Naive thymus-derived CD8-positive, alpha-beta T cell (primary cell): ENCODE measurements around the gene TDP1. TPM values are rescaled to one million over a fixed set of nuclear protein-coding genes. Genes with fewer than 3 reads are reported as not detected.
A peak's percentile ranks its signal among the peaks of the same experiment; 100 is the strongest.

Experiments used
- ATAC-seq, 2 donors: fragments of 150-1000 bp; cut with Tn5 transposase in 1 of 2; sonication (Bioruptor Pico), chemical (Tn5 transposase) in 1 of 2; 1 replicate in 1 of 2; 2 replicates in 1 of 2; pipeline ENCODE4 v1.10.0; 2021; ENCODE audit warnings: mild to moderate bottlenecking in 2 of 2, moderate library complexity in 2 of 2
- POLR2A ChIA-PET: fragments of 350-600 bp; sonication (Branson Sonifier 250); formaldehyde crosslinking; loops from one replicate; lab custom pipeline; 2021; ENCODE audit warnings: antibody characterized with exemption; lab: Charles Lee
- DNase-seq, 10 donors: peaks; one replicate each; pipeline versions ENCODE4 v3.0.0 to v3.0.0-alpha.2; 2020 to 2022
- H3K27ac Mint-ChIP-seq, 10 donors: one replicate each; pipeline ENCODE4 v1.8.0; 2020 to 2022; ENCODE audit warnings: mild to moderate bottlenecking in 10 of 10, mixed read lengths in 10 of 10, moderate library complexity in 4 of 10, inconsistent platforms in 1 of 10
- H3K27me3 Mint-ChIP-seq, 5 donors: one replicate each; pipeline ENCODE4 v1.8.0; 2021 to 2022; ENCODE audit warnings: mixed read lengths in 5 of 5
- H3K36me3 Mint-ChIP-seq, 3 donors: one replicate each; pipeline ENCODE4 v1.8.0; 2020 to 2022; ENCODE audit warnings: mixed read lengths in 3 of 3, mild to moderate bottlenecking in 2 of 3, inconsistent platforms in 1 of 3
- H3K4me1 Mint-ChIP-seq, 4 donors: one replicate each; pipeline ENCODE4 v1.8.0; 2021 to 2022; ENCODE audit warnings: mixed read lengths in 4 of 4
- H3K4me3 Mint-ChIP-seq, 10 donors: one replicate each; pipeline ENCODE4 v1.8.0; 2020 to 2022; ENCODE audit warnings: mild to moderate bottlenecking in 10 of 10, mixed read lengths in 10 of 10, moderate library complexity in 6 of 10, inconsistent platforms in 1 of 10
- H3K9me3 Mint-ChIP-seq, 9 donors: one replicate each; pipeline ENCODE4 v1.8.0; 2020 to 2022; ENCODE audit warnings: mixed read lengths in 9 of 9, mild to moderate bottlenecking in 3 of 9, inconsistent platforms in 1 of 9, moderate library complexity in 1 of 9
- polyA plus RNA-seq, 3 donors: library from polyadenylated mRNA; unstranded; fragments of 300-500 nt; fragmentation: Illumina TruSeq; gene quantifications; one replicate each; pipeline ENCODE4 v1.2.3, GENCODE V29; 2021
- total RNA-seq, 8 experiments: library from RNA in 2 of 8; stranded (reverse) in 2 of 8; gene quantifications; one replicate each; pipeline ENCODE4 v1.2.3 and lab custom pipeline; 2021 to 2026

Gene TDP1
- total and polyA plus RNA-seq, 5 experiments from 2014 or later, result 36.7 to 54.5 (median 46.4) TPM

DNA sequence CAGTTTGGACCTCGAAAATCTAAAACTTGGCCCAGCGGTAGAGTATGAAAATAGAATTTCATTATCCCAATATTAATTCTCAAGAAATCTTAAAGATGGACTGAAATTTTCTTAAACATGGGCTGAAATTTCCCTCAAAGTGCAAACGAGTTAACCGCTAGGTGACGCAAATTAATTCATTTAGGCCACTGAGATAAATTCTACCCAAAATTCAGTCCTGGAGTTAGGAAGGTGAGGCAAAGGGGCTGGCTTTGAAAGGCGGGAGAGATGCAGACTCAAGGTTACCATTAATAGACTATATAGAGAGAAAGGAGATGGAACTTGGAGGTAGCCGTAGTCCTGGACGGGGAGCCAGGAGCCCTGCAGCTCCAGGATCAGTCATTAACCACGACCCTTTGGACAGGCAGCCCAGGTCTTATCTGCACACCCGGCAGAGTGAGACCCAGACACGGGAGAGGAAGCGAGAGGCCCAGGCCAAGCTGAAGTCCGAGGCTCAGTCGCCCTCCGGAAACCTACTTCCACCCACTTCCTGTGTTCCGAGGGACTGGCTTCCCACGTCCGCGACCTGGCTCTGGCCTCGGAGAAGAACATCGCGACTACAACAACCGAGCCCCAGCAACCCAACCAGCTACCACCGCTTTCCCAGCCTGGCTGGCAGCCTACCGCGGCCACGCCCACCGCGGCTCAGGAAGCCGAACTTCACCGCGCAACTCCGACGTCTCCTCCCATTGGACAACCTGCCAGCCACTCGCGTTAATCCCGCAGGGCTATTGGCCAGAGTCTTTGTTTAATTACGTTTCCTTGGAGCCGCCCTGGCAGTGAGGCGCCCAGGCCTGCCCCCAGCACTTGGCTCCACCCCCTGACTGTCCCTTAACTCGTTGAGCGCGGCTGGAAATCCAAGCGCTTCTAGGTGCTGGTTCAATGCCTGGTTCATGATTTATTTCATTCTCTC is 1.4 kb upstream of the TDP1 start, which contains the start of gene EFCAB11:
Gene EFCAB11, minus strand, starts transcription at position 661 of the 952 bp plus-strand sequence. Its CDS starts 70 bp downstream, at position 591.
- H3K4me3 Mint-ChIP-seq, result peak within 1 kb of the TSS; percentile 81 to 98 (median 96)
- H3K27me3 Mint-ChIP-seq, result no peaks in the 10 kb centered on the region
- H3K9me3 Mint-ChIP-seq, result no peaks in the 10 kb centered on the region
- peak; percentile 85 to 98 (median 95) for DNase-seq
- peaks cover 14 to 47% (median 41%) of the 10 kb centered on the region in 4 donors for H3K4me1 Mint-ChIP-seq
- POLR2A ChIA-PET, result interaction anchor here (0.5 to 1.3 kb wide), 5 partner anchors 9 to 302 kb away, joined by 3 to 5 read pairs (median 3); partner anchors contain the start of gene PSMC1
- peaks cover 0 to 16% (median 6%) of the 10 kb centered on the region in 3 donors for H3K36me3 Mint-ChIP-seq
- peak; percentile 82 for ATAC-seq
- peak within 1 kb of the TSS; percentile 92 to 99 (median 94) for H3K27ac Mint-ChIP-seq

DNA sequence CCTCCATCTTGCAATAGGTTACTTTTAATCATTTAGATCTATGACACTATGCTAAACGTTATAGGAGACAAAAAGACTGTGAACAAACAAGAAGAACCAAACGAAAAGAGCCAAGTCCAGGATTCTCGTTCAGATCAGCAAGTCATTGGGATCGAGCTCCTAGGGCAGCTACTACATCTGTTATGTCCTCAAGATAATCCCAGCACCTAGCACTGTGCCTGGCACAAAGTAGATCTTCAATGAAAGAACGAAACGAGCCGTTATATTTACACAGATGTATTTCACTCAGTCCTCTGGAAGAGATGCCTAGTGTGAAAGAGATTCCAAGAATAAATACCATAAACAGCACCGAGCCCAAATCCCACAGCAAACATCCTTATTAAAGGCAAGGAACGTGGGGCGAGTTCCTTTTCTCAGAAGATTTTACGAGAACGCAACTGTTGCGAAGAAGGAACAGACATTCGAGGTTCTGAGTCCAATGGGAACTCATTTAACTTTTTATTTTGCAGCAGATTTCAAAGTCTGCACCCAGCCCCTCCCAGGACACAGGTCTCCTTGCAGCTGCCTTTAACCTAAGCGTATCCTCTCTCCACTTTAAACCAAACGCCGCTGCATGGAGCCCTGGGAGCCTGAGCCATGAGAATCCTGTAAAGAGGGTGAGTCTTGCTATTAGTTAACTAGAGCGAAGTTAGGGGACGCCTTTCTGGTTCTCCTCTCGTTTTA is 544 bp upstream of the TDP1 start:
- POLR2A ChIA-PET, result interaction anchor here (0.5 to 1.7 kb wide), 6 partner anchors 11 to 301 kb away, joined by 3 to 6 read pairs (median 4); partner anchors contain the start of gene PSMC1
- DNase-seq (peak in 1 of 10 donors; percentile 7), ATAC-seq (peak; percentile 6 to 21)
- peaks cover 14 to 55% (median 48%) of the 10 kb centered on the region in 4 donors for H3K4me1 Mint-ChIP-seq
- H3K36me3 Mint-ChIP-seq, result peaks cover 0 to 13% (median 4%) of the 10 kb centered on the region in 3 donors
- H3K4me3 Mint-ChIP-seq, result peak overlapping the region; percentile 81 to 98 (median 96)
- H3K27ac Mint-ChIP-seq, result peak overlapping the region; percentile 92 to 99 (median 94)
- H3K27me3 Mint-ChIP-seq, result no peaks in the 10 kb centered on the region
- H3K9me3 Mint-ChIP-seq, result no peaks in the 10 kb centered on the region

DNA sequence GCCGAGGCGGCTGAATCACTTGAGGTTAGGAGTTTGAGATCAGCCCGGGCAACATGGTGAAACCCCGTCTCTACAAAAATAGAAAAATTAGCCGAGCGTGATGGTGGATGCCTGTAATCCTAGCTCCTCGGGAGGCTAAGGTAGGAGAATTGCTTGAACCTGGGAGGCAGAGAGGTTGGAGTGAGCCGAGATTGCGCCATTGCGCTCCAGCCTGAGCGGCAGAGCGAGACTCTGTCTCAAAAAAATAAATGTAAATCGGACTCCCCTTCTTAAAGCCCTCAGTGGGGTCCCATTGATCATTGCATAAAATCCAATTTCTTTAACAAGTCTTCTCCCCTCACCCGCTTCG is 908 bp downstream of the TDP1 start:
- Mint-ChIP-seq H3K27ac (peak overlapping the region; percentile 94 to 99 (median 98)), H3K4me1 (peaks cover 26 to 70% (median 62%) of the 10 kb centered on the region in 4 donors), H3K27me3 (no peaks in the 10 kb centered on the region), H3K9me3 (no peaks in the 10 kb centered on the region), H3K4me3 (peak overlapping the region; percentile 81 to 97 (median 94)), H3K36me3 (peaks cover 0 to 17% (median 4%) of the 10 kb centered on the region in 3 donors)
- no peak for ATAC-seq
- POLR2A ChIA-PET, result interaction anchor here (0.5 to 1.7 kb wide), 6 partner anchors 8 to 426 kb away, joined by 3 to 6 read pairs (median 3); partner anchors contain the start of gene PSMC1
- DNase-seq, result no peak

DNA sequence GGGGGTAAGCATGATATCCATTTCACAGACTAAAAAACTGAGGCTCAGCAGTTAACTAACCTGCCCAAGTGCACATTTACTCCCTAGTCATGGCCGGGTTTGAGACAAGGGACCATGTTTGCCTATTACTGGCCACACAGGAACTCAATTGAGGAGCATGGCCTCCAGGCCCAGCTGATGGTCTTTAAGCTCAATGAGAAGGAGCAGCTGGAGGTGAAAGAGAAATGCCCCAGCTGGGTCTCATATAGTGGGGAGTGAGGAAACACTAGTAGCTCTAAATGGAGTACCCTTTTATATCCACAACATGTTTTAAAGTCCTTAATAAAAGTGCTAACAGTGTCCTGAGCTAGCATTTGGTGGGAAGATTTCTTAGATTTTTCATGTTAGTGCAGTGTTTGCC is 1.6 kb downstream of the TDP1 start:
- H3K36me3 Mint-ChIP-seq, result peaks cover 0 to 19% (median 4%) of the 10 kb centered on the region in 3 donors
- DNase-seq (no peak), ATAC-seq (no peak)
- peak overlapping the region; percentile 81 to 97 (median 94) for H3K4me3 Mint-ChIP-seq
- H3K27me3 Mint-ChIP-seq, result no peaks in the 10 kb centered on the region
- POLR2A ChIA-PET, result no interaction called here
- no peaks in the 10 kb centered on the region for H3K9me3 Mint-ChIP-seq
- H3K4me1 Mint-ChIP-seq, result peaks cover 26 to 71% (median 66%) of the 10 kb centered on the region in 4 donors
- peak overlapping the region; percentile 94 to 99 (median 98) for H3K27ac Mint-ChIP-seq

DNA sequence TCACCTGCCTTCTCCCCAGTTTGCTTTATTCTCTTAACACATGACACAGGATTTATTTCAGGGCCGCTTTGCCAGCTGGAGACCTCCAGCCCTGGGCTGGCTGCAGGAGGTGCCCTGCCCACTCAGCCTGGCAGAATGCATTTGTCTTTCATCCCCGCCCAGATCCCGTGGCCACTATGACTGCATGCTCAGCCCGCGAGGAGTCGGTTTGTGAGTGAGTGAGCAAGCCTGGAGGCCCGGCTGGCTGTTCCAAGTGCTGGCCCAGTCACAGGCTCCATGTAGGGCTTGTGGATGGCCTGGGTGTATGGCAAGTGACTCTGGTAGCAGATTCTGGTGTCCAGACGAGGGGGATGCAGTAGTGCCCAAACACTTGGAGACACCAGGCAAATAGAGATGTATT is 2.1 kb downstream of the TDP1 start:
- ATAC-seq (no peak), DNase-seq (no peak)
- no peaks in the 10 kb centered on the region for H3K27me3 Mint-ChIP-seq
- POLR2A ChIA-PET, result no interaction called here
- peak overlapping the region in 6 of 10 donors; percentile 19 to 96 (median 94) for H3K4me3 Mint-ChIP-seq
- H3K9me3 Mint-ChIP-seq, result no peaks in the 10 kb centered on the region
- H3K36me3 Mint-ChIP-seq, result peaks cover 1 to 23% (median 7%) of the 10 kb centered on the region in 3 donors
- H3K27ac Mint-ChIP-seq, result peak overlapping the region in 7 of 10 donors; percentile 11 to 99 (median 96)
- peaks cover 28 to 73% (median 70%) of the 10 kb centered on the region in 4 donors for H3K4me1 Mint-ChIP-seq

DNA sequence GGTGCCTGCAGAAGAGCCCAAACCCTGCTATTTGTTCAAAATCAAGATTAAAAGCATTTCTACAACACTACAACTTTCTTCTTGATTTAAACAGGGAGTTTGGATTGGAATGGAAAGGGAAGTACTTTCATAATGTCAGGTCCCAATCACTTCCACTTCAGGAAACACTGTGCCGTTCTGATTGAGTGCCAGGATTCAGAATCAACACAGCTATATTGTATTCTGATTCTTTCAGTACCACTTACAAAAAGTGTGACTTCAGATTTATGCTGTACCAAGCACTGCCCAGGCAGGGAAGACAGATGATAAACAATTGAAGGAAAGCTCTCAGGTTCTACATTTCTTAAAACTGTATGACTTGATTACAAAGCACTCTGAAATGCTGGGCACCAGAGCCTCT is 3.2 kb downstream of the TDP1 start:
- DNase-seq (no peak), ATAC-seq (no peak)
- Mint-ChIP-seq H3K9me3 (no peaks in the 10 kb centered on the region), H3K36me3 (peaks cover 7 to 35% (median 18%) of the 10 kb centered on the region in 3 donors), H3K4me3 (peak overlapping the region in 1 of 10 donors; percentile 64), H3K27me3 (no peaks in the 10 kb centered on the region), H3K27ac (peak overlapping the region in 3 of 10 donors; percentile 14 to 32 (median 31)), H3K4me1 (peaks cover 32 to 80% (median 73%) of the 10 kb centered on the region in 4 donors)
- POLR2A ChIA-PET, result no interaction called here

DNA sequence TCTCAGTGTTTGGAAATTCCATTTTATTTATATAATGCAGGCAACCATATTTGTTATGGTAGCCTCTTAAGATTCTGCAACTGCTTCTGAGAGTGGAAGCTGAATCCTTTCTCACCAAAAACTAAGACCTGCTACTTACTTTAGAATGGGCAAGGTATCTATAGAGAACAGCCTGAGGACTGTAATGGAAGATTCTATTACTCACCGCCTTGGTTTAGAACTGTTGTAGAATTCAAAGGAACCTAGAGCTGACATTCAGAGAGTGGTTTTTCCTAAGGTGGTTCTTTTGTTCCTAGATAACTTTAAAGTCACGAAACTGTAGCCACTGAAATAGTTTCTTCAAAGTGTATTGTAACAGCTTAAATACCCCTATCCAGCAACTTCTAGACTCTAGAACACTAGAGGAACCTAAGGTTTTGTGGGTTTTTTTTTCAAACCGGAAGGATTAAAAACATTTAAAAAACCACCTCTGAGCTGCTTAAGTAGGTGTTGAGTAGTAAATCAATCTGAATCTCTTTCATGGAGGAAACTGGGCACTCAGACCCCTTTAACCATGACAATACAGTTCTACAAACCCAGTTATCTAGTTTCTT is 4.2 kb downstream of the TDP1 start:
- Mint-ChIP-seq H3K4me1 (peaks cover 33 to 80% (median 70%) of the 10 kb centered on the region in 4 donors), H3K27me3 (no peaks in the 10 kb centered on the region), H3K9me3 (no peaks in the 10 kb centered on the region), H3K36me3 (peaks cover 7 to 44% (median 25%) of the 10 kb centered on the region in 3 donors), H3K4me3 (peak overlapping the region; percentile 25 to 76 (median 66)), H3K27ac (peak overlapping the region; percentile 38 to 91 (median 77))
- POLR2A ChIA-PET, result no interaction called here
- ATAC-seq, result peak; percentile 29 to 34
- peak in 3 of 10 donors; percentile 49 to 67 (median 59) for DNase-seq

DNA sequence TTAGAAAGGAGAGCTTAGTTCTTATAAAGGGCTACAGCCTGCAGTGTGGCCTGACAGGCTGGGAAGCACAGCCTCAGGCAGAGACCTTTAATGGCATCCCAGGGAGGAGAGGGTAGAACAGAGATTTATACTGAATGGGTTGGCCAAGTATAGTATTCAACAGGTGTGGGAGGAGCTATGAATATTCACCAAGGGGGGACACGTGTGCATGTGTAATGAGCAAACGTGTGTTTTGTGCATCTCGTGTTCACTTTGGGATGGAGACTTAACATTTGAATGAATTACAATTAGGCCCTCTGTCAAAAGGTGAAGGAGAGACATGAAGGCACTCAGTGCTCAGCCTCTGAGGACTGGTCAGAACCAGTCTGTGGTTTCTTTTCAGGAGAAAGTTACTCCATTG is 5.2 kb downstream of the TDP1 start:
- peaks cover 7 to 53% (median 31%) of the 10 kb centered on the region in 3 donors for H3K36me3 Mint-ChIP-seq

DNA sequence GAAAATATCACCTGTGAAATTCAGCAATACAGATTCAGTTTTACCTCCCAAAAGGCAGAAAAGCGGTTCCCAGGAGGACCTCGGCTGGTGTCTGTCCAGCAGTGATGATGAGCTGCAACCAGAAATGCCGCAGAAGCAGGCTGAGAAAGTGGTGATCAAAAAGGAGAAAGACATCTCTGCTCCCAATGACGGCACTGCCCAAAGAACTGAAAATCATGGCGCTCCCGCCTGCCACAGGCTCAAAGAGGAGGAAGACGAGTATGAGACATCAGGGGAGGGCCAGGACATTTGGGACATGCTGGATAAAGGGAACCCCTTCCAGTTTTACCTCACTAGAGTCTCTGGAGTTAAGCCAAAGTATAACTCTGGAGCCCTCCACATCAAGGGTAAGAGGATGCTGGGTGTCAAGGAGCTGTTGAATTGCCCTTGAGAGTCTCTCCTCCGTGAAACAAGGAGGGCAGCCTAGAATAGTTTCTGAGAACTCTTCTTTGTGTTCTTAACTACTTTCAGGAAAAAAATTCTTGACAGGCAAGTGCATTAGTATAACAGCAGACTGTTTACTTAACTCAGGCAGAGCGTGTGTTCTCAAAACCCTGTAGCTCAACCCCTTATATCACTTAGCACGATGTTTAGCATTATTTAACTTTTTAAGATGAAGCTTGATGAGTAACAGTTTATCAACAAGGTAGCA is 7.7 kb downstream of the TDP1 start:
- no peak overlapping the region for H3K27ac Mint-ChIP-seq
- H3K4me3 Mint-ChIP-seq, result peak overlapping the region in 2 of 10 donors; percentile 2 to 26
- no peak for DNase-seq
- no peaks in the 10 kb centered on the region for H3K9me3 Mint-ChIP-seq
- POLR2A ChIA-PET, result no interaction called here
- no peak for ATAC-seq
- H3K27me3 Mint-ChIP-seq, result no peaks in the 10 kb centered on the region
- peaks cover 26 to 68% (median 49%) of the 10 kb centered on the region in 4 donors for H3K4me1 Mint-ChIP-seq
- peaks cover 19 to 65% (median 41%) of the 10 kb centered on the region in 3 donors for H3K36me3 Mint-ChIP-seq

More for the DNA sequence above, 5.2 kb downstream of the TDP1 start:
- DNase-seq (no peak), ATAC-seq (no peak)
- Mint-ChIP-seq H3K27ac (peak overlapping the region in 7 of 10 donors; percentile 51 to 91 (median 74)), H3K27me3 (no peaks in the 10 kb centered on the region), H3K4me1 (peaks cover 36 to 83% (median 70%) of the 10 kb centered on the region in 4 donors), H3K9me3 (no peaks in the 10 kb centered on the region), H3K4me3 (peak overlapping the region in 6 of 10 donors; percentile 64 to 76 (median 69))
- POLR2A ChIA-PET, result no interaction called here

DNA sequence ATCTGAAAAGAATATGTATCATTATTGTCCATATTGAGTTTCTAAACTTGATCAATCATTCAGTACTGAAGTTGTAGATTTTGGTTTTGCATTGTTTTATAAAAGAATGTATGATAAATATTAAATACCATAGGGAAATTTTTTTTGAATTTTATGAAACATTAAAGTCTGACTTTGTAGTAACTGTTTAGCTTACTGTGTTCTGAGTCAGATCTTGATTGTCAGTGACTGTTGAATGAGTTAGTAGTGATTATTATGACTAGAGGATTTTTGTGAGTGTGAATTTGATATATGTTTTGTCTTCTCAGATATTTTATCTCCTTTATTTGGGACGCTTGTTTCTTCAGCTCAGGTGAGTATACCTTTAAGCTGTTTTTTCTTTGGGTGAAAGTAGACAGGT is 10.1 kb downstream of the TDP1 start:
- POLR2A ChIA-PET, result interaction anchor here (0.6 kb wide), 1 partner anchor 391 kb away, joined by 3 read pairs; no protein-coding TSS in a partner anchor
- Mint-ChIP-seq H3K36me3 (peaks cover 19 to 77% (median 51%) of the 10 kb centered on the region in 3 donors), H3K4me3 (no peak overlapping the region), H3K27ac (peak overlapping the region in 1 of 10 donors; percentile 37), H3K4me1 (peaks cover 21 to 48% (median 32%) of the 10 kb centered on the region in 4 donors), H3K27me3 (no peaks in the 10 kb centered on the region), H3K9me3 (no peaks in the 10 kb centered on the region)
- no peak for ATAC-seq
- no peak for DNase-seq

DNA sequence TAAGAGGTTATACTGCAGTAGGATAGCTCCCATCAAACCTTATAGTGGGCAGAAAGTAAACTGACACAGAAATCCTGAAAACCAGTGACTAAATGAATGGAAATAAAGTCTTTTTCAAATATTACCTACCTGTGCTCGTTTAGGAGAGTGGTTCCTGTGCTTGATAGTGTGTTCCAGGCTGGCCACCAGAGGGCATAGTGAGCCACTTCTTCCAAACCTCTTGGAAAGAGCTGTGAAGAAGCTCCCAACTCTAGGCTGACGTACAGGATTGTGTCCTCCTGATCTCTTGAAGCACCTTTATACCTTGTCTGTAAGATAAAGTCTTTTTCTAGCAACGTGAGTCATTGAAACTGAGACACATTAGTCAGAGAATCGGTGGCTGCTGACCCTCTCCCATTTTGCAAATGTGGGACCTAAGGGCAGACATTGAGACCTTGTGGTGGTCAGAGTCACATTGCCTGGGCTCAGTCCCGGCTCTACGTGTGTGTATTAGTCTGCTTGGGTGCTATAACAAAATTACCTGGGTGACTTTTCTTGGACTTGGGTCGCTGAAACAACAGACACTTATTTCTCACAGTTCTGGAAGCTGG is 17.6 kb downstream of the TDP1 start:
- Mint-ChIP-seq H3K36me3 (peaks cover 12 to 88% (median 46%) of the 10 kb centered on the region in 3 donors), H3K4me3 (no peak overlapping the region), H3K4me1 (peaks cover 0 to 5% (median 2%) of the 10 kb centered on the region in 4 donors), H3K27me3 (no peaks in the 10 kb centered on the region), H3K27ac (no peak overlapping the region), H3K9me3 (no peaks in the 10 kb centered on the region)
- ATAC-seq, result peak; percentile 49 to 73
- peak in 9 of 10 donors; percentile 15 to 40 (median 28) for DNase-seq
- POLR2A ChIA-PET, result interaction anchor here (1.5 kb wide), 1 partner anchor 19 kb away, joined by 5 read pairs; the partner anchor contains the start of gene EFCAB11
